ENCODE data around the gene TK2.
"Not testable (repeated sequence)": the region's sequence is repeated elsewhere in the genome, so short reads cannot be mapped to it uniquely, and the experiment has no call there.

TK2 gene

DNA sequence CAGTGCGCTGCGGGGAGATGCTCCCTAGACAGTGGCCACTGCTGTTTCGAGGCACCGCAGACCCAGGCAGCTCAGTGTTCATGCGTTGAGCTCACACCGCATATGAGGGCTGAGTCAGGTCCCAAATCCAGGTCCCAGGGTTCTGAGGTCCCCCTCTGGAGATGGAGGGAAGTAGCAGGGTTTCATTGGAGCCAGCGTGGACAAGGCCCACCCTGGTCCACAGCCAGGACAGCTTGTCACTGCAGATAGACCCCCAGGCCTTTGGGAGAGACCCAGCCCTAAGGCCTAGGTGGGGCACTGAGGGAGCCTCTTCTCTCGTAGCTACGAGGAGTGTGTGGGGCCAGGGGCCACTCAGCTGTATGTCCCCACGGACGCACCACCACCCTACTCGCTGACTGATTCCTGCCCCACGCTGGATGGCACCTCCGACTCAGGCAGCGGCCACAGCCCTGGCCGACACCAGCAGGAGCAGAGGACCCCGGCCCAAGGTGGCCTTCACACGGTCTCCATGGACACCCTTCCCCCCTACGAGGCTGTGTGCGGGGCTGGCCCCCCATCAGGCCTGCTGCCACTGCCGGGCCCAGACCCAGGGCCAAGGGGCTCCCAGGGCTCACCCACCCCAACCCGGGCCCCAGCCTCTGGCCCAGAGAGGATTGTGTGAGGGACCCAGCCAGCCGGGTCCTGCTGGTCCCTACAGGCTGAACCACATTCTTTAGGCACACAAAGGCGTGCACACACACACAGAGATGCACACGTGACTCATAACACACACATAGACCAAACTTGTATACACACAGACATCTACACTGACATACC lies 69.4 kb downstream of the TK2 start:
- no peak for FAIRE-seq

DNA sequence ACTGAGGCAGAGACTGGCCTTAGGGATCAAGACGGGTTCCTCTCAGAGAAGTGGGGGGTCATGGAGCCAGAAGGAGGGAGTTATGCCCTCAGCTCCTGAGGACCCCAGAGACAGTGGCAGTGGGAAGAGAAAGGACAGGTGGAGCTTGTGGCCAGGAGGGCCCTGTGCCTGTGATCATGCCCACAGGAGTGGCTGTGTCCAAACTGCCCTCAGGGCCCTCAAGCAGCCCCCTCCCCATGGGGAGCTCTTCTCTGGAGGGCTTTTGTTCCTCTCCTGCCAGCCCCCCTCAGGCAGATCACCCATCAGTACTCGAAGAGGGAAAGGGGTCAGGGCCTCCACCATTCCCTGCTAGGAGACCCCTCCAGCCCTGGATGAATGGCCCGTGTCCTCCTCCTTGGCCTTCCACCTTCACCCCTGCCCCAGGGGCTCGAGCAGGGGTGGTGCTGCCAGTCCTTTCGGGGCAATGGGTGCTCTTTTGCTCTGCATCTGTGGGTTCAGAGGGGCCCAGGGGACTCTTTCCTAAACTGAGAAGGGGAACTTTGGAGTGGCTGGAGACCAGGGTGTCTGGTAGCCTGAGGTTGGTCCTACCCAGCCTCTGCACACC lies 70.2 kb downstream of the TK2 start:
- no peak for FAIRE-seq

DNA sequence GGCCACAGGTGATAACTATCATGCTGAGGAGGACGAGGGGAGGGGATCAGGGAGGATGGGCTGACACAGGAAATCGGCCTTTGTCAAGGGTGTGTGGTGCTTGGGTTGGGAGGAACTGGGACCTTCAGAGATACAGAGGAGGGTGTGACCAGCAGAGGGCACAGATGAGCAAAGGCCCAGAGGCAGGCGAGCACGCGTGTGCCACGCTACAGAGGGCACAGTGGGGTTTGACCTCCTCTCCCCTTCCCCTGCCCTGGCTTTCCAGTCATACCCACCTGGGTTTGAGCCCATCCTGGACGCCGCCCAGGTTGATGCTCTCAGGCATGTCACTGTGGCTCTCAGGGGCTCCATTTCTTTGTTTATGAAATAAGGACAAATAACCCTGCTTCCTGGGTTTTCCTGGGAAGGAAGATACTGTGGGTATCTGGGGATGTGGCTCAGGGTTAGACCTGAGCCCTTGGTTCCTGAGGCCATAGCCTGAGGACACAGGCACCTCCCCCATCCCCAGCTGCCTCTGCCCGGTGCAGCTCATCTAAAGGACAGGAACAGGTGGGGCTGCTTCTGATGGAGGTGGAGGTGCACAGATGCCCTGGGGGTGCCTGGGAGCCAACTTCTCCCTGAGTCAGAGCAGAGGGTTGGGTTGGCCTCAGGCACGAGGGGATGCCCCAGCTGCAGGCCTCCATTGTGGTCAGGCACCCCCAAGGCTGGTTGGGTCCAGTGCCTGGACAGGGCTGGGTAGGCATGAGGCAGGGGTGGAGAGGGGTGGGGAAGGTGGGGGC lies 71.0 kb downstream of the TK2 start:
- FAIRE-seq, result no peak

DNA sequence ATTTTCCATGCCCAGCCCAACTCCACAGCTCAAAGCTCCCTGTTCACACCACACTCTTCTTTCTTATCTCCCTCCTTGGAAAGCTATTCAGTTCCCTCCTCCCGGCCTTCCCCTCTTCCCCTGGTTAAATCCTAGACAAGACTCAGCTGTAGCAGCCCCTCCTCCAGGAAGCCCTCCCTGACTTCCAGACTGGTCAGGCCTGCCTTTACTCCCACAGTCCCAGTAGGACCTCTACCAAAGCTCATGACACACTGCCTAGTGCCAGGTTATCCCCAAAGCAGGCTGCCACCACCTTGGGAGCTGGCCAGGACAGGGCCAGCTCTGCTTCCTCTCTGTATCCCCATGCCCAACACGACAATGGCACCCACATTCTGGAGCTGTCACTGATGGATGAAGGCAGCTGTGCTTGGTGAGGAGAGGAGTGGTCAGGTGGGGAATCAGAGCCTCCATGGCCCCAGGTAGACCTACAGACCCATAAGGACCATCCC lies 72.8 kb downstream of the TK2 start:
- no peak for FAIRE-seq

DNA sequence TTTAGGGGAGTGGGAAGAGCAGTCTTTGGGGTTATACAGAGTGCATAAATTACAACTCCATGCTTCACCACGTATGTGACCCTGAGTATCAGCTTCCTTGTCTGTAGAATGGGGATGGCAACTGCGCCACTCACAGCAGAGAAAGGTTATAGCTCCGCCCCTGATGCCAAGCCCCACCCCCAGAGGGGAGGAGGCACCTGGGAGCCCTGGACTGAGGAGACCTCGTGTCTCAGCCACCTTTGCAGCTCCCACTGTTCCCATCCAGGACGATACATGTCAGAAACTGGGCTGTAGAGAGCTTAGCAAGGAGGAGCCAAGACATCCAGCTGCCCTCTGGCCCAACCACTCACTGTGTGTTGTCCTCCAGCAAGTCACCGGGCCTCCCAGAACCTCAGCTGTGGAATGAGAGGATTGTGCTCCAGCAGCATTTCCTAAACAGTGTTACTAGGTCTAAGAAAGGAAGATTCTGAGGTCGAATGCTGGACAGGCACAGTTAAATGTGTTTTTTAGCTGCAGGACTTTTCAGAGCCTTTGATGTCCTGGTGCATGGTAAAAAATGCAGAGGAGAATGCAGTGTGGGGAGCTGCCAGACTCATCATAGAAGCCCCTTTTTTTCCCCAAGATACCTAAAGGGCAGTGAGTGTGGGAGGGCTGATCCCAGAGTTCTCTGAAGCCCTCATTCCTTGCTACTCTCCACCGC lies 73.4 kb downstream of the TK2 start:
- FAIRE-seq, result no peak

DNA sequence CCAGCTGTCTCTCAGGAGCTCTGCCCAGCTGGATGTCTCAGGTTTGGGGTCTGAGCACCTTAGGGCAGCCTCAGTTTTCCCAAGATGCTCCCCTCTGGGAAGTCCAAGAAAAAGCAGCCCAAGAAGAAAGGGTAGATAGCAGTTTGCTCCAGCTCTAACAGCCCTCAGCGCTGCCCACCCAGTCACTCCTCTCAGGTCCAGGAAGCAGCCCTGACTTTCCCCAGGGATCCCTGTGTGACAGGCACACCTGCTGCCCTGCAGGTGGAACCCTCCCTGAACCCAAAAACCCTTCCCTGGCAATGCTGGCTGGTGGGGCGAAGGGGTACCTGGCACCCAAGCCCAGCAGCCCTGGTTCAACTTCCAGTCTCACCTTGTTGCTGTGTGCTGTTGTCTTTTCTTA lies 74.7 kb downstream of the TK2 start:
- no peak for FAIRE-seq

DNA sequence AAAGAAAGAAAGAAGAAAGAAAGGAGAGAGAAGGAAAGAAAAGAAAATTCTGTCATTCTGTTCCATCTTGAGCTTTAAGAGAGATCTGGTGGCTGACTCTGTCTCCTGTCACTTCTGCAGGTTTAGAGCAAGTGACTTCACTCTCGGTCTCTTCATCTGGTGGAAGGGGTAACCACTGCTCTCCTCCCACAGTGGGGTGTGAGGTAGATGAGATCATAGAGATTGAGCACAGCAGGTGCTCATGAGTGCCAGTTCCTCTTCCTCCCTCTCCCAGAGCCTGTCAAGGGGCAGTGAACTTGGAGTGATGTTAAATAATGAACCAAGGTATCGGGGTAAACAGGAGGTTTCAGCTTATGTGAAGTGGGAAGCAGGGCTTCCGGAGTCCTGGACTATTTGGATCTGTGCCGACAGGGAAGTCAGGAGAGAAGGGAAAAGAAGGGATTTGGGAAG lies 75.1 kb downstream of the TK2 start:
- FAIRE-seq, result no peak

DNA sequence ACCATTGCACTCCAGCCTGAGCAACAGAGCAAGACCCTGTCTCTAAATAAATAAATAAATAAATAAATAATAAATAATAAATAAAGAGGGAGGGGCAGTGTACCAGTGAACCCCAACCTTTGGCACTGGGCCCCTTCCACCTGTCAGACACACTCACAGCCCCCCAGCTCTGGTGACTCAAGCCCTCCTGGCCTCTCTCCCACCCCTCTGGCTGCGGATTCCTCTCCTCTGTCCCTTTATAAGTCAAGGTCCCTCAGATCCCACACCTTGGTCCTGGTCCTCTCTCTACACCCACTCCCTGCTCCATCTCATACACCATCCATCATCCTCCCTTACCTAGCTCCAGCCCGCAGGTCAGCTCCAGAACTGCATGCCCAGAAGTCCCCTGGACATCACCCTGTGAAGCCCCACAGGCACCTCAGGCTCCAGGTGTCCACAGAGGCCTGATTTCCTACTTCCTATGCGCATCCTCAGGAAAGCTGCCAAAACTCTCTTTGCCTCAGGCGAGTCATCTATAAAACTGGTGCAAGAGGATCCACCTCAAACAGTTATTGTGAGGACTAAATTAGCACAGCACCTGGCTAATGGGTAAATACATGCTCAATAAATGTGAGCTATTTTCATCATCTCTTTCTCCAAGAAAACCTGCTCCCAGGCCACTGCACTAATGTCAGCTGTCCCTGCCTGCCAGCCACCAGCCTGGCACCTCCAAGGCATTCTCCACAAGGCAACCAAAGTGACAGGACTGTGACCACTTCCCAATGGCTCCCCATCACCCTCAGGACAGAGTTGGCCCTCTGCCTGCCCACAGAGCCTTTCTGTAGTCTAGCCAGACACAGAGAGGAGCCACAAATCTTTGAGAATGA lies 76.0 kb downstream of the TK2 start:
- no peak for FAIRE-seq

DNA sequence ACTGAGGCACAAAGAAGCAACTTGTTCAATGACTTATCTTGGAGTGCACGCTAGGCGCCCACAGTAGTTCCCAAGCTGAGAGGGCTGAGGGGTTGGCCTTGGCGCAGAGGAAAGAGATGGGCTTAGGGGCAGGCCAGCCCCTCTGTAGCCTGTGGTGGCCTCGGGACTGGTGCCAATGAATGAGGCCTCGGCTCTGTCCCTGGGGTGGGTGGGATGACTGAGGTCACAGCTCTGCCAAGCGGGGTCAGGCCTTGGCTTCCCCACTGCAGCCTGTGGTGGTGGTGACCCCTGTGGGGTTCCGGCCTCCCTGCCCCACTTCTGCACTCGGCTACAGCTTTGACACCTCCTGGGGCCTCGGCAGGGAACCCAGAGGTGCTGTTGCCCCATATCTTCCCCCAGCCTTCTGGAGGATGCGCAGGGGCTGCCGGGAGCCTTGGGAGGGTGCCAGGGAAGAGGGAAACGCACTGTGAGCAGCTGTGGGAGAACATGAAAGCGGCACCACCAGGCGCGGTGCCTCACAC lies 76.8 kb downstream of the TK2 start:
- no peak for FAIRE-seq

DNA sequence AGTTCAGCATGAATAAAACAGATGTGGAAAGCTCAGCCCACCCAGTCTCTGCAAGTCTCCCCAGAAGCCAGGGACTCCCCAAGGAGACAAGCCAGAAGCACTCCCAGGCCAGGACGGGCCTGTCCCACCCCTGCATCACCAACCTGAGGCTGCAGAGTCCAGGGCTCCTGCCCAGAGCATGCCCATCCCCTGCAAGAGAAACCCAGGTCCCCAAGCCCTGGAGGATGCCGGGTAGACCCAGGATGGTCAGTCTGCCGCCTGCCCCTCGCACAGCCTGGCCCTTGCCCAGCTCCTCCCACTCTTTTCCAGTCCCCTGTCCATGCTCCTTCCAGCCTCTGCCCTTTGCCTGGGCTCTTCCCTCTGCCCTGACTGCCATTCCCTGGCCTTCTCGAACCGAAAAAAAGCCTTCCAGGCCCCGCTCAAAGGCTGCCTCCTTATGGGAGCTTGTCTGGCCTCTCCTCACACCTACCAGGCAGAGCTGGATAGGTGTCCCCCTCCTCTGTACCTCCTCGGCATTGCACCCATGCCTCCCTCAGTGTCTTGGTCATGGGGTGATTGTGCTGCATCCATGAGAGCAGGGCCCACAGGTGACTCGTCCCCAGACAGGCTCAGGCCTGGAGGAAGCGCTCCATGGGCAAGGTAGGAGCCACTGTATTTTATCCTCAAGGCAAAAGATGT lies 78.1 kb downstream of the TK2 start:
- no peak for FAIRE-seq

DNA sequence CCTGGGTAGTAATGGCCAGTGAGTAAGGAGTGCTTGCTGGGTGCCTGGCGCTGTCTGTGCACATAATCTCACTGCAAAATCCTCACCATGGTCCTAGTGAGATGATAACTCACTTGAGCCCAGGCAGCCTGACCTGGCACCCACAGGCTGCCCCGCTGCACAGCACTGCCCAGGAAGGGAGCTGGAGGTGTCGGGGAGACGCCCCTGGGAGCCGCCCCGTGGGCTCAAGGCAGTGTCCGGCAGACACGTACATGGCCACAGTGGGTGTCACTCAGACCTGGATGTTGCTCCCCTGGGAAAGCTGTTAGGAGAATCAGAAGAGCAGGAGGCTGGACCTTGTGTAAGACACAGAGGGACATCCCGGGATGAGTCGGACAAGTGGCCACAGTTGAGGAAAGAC lies 78.7 kb downstream of the TK2 start:
- no peak for FAIRE-seq

DNA sequence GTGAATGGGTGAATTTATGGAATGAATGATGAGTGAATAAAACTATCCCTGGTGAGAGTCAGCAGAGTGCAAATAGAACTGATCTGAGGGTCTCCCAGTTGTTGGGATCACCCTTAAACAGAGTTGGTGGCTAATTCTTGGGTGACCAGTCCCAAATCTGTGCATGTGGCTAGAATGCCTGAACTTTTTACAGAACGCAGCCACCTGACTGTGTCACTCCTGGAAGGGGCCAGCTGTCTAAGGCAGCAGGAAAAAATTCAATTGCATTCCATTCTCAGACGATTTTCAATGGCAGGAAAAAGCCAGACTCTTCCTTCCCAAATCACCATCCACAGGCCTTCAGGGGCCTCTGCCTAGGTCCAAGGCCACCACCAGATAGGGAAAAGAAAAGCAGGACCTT lies 79.4 kb downstream of the TK2 start:
- FAIRE-seq, result no peak

DNA sequence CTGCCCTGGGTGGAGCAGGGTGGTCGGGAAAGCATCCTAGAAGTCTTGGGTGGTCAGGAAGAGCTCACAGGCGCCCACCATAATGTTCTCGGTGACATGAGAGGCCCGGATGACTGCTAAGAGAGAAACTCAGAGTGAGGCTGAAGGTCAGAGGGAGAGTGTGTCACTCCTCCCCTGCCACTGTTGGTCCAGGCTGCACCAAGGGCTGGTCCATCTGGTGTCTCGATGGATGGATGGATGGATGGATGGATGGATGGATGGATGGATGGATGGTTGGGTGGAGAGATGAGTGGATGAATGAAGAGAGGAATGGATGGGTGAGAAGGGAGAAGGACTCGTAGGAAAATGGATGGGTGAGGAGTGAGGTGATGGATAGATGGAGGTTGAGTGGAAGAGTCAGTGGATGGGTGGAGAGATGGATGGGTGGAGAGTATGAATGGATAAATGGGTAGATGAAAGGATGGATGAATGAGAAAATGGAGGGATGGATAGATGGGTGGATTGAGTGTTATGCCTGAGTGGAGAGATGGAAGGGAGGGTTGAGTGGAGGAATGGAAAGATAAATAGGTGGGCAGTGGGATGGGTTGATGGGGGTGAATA lies 79.9 kb downstream of the TK2 start:
- no peak for FAIRE-seq

DNA sequence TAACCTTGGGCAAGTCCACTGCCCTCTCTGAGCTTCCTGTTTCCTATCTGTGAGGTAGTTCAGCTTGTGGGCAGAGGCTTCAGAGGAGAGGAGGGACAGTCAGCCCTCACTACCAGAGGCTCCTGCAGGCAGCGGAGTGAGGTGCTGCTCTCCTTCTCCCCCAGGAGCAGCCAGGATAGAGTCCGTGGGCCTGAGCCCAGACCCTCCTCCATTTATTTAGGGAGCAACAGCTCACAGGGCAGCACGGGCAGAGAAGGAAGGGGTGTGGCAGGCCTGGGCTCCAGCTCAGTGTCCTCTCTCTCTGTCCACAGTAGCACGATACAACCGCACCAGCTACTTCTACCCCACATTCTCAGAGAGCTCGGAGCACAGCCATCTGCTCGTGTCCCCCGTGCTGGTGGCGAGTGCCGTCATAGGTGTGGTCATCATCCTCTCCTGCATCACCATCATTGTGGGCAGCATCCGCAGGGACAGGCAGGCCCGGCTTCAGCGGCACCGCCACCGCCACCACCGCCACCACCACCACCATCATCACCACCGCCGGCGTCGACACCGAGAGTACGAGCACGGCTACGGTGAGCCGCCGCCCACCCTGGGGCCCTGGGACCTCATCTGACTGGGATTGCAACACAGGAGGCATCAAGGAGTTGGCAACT lies 80.5 kb downstream of the TK2 start:
- no peak for FAIRE-seq

DNA sequence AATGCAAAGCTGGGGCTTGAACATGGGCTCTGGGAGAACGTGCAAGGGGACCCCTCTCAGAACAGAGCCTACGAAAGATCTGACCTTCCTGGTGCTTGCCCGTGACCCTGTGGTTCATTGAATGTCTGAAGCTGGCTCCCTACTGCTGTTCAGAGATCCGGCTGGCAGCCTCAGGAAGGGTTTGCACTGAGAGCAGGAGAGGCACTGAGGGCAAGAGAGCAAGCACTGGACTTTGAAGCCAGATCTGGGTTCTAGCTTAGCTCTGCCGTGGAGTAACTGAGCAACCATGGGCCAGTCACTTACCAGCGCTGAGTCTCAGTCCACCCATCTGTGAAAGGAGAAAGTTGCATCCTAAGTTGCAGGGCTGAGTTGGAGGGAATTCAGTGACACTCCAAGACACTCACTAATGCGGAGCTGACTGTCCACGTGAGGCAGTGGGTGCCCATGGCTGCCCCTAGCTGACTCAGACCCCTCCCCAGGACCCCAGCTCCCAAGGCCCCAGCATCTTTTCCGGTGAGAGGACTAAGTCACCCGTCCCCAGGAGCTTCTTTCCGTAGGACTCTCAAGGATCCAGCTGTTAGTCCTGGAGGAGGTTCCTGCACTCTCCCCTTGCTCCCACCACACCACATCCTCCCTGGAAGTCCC lies 81.5 kb downstream of the TK2 start:
- FAIRE-seq, result no peak

DNA sequence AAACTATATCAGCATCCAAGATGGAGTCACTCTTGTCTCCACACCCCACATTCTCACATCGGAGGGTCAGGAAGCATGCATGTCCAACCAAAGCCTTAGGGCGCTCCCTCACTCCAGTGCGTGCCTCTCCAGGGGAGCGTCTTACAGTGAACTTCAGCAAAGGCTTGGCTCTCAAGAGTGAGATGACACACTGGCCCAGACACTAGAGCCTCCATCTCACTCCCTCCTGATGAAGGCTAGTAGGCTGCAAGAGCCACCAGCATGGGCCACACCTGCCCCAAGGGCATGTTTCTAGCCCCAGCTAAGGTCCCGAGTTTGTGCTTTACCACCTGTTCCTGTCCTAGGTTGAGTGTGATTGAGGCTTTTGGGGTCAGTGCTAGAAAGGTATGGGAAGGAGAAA lies 82.3 kb downstream of the TK2 start:
- no peak for FAIRE-seq

DNA sequence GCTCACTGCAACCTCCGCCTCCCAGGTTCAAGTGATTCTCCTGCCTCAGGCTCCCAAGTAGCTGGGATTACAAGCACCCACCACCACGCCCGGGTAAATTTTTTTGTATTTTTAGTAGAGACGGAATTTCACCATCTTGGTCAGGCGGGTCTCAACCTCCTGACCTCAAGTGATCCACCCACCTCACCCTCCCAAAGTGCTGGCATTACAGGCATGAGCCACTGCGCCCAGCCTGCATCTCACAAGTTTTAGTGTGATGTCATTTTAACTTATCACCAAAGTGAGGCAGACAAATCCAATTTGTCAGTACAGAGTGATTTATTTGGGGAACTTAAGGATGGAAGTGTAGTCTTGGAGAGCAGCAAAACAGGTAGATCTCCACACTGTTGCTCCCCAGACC lies 83.3 kb downstream of the TK2 start:
- FAIRE-seq, result not testable (repeated sequence)

DNA sequence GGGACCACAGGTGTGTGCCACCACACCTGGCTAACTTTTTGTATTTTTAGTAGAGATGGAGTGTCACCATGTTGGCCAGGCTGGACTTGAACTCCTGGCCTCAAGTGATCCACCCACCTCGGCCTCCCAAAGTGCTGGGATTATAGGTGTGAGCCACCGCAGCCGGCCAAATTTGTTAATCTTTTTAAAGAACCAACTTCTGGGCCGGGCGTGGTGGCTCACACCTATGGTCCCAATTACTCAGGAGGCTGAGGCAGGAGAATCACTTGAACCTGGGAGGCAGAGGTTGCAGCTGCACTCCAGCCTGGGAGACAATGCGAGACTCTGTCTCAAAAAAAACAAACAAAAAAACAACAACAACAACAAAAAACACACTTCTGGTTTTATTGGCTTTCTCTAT lies 84.0 kb downstream of the TK2 start:
- not testable (repeated sequence) for FAIRE-seq

DNA sequence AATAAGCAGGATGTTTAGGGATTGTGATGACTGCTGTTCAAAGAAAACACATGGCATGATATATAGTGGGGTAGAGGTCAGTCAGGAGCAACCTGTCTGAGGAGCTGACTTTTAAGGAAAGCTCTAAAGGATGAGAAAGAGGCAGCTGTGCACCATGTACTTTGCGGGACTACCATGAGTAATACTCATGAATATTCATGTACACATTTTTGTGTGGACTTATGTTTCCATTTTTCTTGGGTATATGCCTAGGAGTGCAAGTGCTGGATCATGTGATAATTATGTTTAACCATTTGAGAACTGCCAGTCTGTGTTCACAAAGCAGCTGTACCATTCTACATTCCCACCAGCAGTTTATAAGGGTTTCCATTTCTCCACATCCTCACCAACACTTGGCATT lies 87.0 kb downstream of the TK2 start:
- FAIRE-seq, result no peak

DNA sequence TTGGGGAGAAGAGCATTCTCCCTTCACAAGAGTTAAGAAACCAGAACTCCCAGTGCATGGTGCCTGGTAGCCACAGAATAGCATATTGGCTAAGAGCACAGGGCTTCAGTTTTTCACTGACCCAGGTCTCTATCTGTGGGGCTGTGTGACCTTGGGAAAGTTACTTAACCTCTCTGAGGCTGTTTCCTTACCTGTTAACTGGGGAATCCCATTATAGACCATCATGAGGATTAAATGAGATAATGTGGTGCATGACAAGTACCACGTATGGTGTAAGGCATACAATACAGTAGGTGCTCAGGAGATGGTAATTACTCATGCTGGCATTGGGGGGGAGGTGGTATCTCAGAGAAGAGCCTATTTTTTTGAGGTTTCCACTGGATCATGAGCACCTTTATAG lies 89.2 kb downstream of the TK2 start:
- no peak for FAIRE-seq

Data from colon (tissue), 2 donors.